Cardiac muscle cell (in vitro differentiated cells and primary cell): ENCODE results near the gene SERTAD1. TPM values are rescaled to one million over a fixed set of nuclear protein-coding genes. Genes with fewer than 3 reads are reported as not detected.
"Not testable (repeated sequence)": the region's sequence is repeated elsewhere in the genome, so short reads cannot be mapped to it uniquely, and the experiment has no call there.

Experiments used
- DNase-seq, 2 donors: peaks; one replicate each; pipeline versions ENCODE4 v3.0.0 to v3.0.0-alpha.2; 2010 to 2017; ENCODE audit warnings: low read depth in 1 of 2, low spot score in 1 of 2
- H3K27ac ChIP-seq: fragments of 200-600 bp; sonication (generic); 2 replicates; pipeline ENCODE4 v1.5.1; 2016
- H3K27me3 ChIP-seq: fragments of 200-600 bp; sonication (generic); 2 replicates; pipeline ENCODE4 v1.6.0; 2016; ENCODE audit warnings: control low read depth
- H3K36me3 ChIP-seq: fragments of 200-600 bp; sonication (generic); 2 replicates; pipeline ENCODE4 v1.5.1; 2016; ENCODE audit warnings: control low read depth
- H3K4me1 ChIP-seq: fragments of 200-600 bp; sonication (generic); 2 replicates; pipeline ENCODE4 v1.8.1; 2017; ENCODE audit warnings: low read depth, mild to moderate bottlenecking, mixed run types
- H3K4me3 ChIP-seq: fragments of 200-600 bp; sonication (generic); 2 replicates; pipeline ENCODE4 v1.5.1; 2016; ENCODE audit warnings: mild to moderate bottlenecking
- H3K9me3 ChIP-seq: fragments of 200-600 bp; sonication (generic); 2 replicates; pipeline ENCODE4 v1.5.1; 2017; ENCODE audit warnings: low read depth, mild to moderate bottlenecking, control low read depth
- CTCF ChIP-seq: IDR thresholded peaks from 2 replicates; pipeline ENCODE4 v1.5.1; 2012; ENCODE audit warnings: low read depth, mild to moderate bottlenecking, low read length
- polyA plus RNA-seq: library from polyadenylated mRNA; unstranded; fragments of >200 nt; fragmentation: Nextera tagmentation; extraction: Ambion mirVana; gene quantifications from 2 replicates; pipeline ENCODE4 v1.2.1, GENCODE V29; 2016
- total RNA-seq: library from RNA; depleted of rRNA; stranded (reverse); fragments of >200 nt; gene quantifications from 2 replicates; pipeline ENCODE4 v1.2.3, GENCODE V29; 2016

SERTAD1 gene
- total and polyA plus RNA-seq, 2 experiments from 2014 or later: 18.8 to 19.5 TPM

- Histone ChIP-seq H3K4me3 (no peak overlapping the region), H3K9me3 (no peaks in the 10 kb centered on the region), H3K36me3 (no peaks in the 10 kb centered on the region), H3K27me3 (peaks cover 31% of the 10 kb centered on the region), H3K4me1 (peaks cover 5% of the 10 kb centered on the region), H3K27ac (no peak overlapping the region)
- peak; percentile 87 for TF ChIP-seq CTCF
- DNase-seq: peak; percentile 82 to 94
Measured at GRCh38 chr19:40464059-40465024, 38.5 kb upstream of the SERTAD1 start.

- not testable (repeated sequence) for H3K9me3 ChIP-seq, H3K36me3 ChIP-seq, H3K4me1 ChIP-seq, H3K4me3 ChIP-seq, H3K27ac ChIP-seq
- H3K27me3 ChIP-seq: peaks cover 24% of the 10 kb centered on the region
- peak in 1 of 2 donors; percentile 58 for DNase-seq
Measured at GRCh38 chr19:40463587-40464037, 37.8 kb upstream of the SERTAD1 start.

GRCh38 chr19:40461669-40462221, 36.0 kb upstream of the SERTAD1 start:
- DNase-seq: no peak
- Histone ChIP-seq H3K27me3 (peaks cover 6% of the 10 kb centered on the region), H3K4me3 (no peak overlapping the region), H3K4me1 (peaks cover 5% of the 10 kb centered on the region), H3K27ac (no peak overlapping the region), H3K9me3 (no peaks in the 10 kb centered on the region), H3K36me3 (no peaks in the 10 kb centered on the region)
- no peak for TF ChIP-seq CTCF

GRCh38 chr19:40460185-40460584, 34.4 kb upstream of the SERTAD1 start:
- Histone ChIP-seq H3K4me1 (peaks cover 5% of the 10 kb centered on the region), H3K27me3 (no peaks in the 10 kb centered on the region), H3K4me3 (no peak overlapping the region), H3K36me3 (no peaks in the 10 kb centered on the region), H3K9me3 (no peaks in the 10 kb centered on the region), H3K27ac (no peak overlapping the region)
- DNase-seq: no peak
- TF ChIP-seq CTCF: no peak

- Histone ChIP-seq H3K27ac (no peak overlapping the region), H3K4me1 (no peaks in the 10 kb centered on the region), H3K27me3 (no peaks in the 10 kb centered on the region), H3K36me3 (no peaks in the 10 kb centered on the region), H3K9me3 (no peaks in the 10 kb centered on the region), H3K4me3 (no peak overlapping the region)
- no peak for TF ChIP-seq CTCF
- DNase-seq: no peak
Measured at GRCh38 chr19:40458597-40458974, 32.8 kb upstream of the SERTAD1 start.

- no peak for TF ChIP-seq CTCF
- H3K4me3 ChIP-seq: no peak overlapping the region
- no peaks in the 10 kb centered on the region for H3K27me3 ChIP-seq
- no peak overlapping the region for H3K27ac ChIP-seq
- H3K4me1 ChIP-seq: no peaks in the 10 kb centered on the region
- H3K9me3 ChIP-seq: no peaks in the 10 kb centered on the region
- no peaks in the 10 kb centered on the region for H3K36me3 ChIP-seq
- no peak for DNase-seq
Measured at GRCh38 chr19:40457953-40458596, 32.3 kb upstream of the SERTAD1 start.
